Dermis blood vessel endothelial cell (primary cell): ENCODE data around the gene SLC5A11. TPM values are rescaled to one million over a fixed set of nuclear protein-coding genes. Genes with fewer than 3 reads are reported as not detected.

Experiments
- DNase-seq: peaks from one replicate; pipeline ENCODE4 v3.0.0; 2010
- total RNA-seq: library from RNA; depleted of rRNA; stranded (reverse); fragments of >200 nt; gene quantifications from 2 replicates; pipeline ENCODE4 v1.2.3, GENCODE V29; 2014

SLC5A11 gene
- total RNA-seq, 1 donor from 2014 or later, result 0.17 TPM

DNA sequence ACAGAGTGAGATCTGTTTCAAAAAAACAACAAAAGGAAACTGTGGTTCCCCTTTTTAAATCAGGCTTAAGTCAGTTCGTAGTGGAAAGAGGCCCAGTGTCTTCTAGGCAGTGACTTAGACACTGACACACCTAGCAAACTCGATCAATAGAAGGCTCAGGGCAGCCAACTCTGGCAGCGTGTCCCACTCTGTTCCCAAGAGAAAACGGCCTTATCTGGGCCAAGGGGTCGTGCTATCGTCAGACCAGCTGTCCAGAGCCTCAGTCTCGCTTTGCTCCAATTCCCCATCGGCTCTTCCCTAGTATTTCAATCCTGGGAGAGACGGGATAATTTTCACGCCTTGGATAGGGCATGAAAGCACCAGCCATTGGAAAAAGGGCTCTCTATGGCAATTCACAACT is 72.9 kb downstream of the SLC5A11 start:
- DNase-seq, result no peak

DNA sequence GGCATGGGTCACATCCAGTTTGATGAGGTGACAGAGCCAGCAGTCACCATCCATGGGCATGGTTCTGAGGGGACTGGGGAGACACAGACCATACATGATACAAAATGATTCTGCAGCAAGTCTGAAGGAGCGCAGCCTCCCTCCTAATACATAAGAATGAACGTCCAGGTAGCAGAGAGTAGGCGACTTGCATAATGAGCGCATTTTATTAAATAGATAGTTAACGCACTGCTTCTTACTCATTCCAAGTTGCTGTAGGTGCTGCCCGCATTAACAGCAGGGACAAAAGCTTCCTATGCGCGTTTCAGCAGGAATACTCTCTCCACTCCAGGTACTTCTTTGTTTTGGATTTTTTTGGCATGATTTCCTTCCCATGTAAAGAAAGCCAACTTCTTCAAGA is 73.8 kb downstream of the SLC5A11 start:
- no peak for DNase-seq

DNA sequence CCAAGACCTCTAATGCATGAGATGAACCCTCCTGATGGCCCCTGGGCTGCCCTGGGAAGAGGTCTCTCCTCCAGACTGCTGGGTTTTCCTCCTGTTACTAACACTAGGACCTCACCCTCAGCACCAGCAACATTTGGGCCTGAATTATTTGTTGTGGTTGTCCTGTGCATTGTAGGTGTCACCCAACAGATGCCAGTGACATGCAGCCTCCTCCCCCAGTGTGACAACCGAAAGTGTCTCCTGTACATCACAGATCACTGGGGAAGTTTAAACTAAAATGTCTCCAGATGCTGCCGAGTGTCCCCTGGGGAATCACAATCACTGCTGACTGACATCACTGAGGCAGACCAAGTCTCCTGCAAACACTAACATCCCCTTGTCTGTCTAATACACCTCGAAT is 74.8 kb downstream of the SLC5A11 start:
- no peak for DNase-seq

DNA sequence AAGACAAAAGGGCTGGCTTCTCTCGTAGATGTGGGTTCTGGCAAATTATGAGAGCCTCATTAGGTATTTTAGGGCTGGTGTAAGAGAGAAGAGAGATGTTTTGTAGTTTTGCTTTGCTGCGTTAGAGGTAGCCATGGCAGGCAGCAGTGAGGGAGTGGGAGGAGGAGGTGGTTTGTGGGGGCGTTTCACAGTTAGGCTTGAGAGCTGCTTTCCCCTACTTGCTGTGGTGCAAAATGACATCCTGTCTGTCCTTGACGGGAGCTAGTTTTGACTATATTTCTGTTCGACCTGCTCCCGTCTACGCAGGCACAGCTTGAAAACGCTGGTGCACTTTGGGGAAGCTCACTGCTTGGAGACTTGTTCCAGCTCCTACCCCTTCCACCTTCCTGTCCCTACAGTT is 75.5 kb downstream of the SLC5A11 start:
- DNase-seq, result no peak

DNA sequence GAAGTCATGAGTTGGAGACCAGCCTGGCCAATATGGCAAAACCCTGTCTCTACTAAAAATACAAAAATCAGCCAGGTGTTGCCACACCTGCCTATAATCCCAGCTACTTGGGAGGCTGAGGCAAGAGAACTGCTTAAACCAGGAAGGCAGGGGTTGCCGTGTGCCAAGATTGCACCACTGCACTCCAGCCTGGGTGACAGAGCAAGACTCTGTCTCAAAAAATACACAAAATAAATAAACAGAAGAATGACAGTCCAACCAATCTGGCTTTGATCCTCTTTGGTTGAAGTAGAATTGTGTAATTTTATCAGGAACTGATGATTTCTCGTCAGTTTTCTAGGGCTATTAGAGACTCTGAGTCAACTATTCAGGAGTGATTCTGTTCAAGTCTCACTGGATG is 79.4 kb downstream of the SLC5A11 start:
- DNase-seq, result no peak

DNA sequence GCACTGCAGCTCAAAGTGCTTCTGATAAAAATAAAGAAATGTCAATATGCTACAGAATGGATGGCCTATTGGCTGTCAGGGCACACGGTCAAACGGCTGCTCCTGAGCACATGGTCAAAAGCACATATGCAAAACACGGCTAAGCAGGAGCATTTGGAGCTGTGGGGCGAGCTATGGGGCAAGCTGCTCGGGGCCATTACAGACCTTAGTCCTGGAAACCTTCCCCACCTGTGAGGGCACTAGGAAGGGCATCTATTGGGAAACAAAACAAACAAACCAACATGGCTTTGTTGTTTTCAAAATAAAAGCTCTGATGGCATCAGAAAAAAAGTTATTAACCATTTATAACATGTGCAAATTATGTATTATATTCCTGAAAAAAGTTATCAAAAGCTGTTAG is 83.6 kb downstream of the SLC5A11 start:
- no peak for DNase-seq

GRCh38 chr16:24930440-24930839 is 84.7 kb downstream of the SLC5A11 start:
- DNase-seq, result no peak

DNA sequence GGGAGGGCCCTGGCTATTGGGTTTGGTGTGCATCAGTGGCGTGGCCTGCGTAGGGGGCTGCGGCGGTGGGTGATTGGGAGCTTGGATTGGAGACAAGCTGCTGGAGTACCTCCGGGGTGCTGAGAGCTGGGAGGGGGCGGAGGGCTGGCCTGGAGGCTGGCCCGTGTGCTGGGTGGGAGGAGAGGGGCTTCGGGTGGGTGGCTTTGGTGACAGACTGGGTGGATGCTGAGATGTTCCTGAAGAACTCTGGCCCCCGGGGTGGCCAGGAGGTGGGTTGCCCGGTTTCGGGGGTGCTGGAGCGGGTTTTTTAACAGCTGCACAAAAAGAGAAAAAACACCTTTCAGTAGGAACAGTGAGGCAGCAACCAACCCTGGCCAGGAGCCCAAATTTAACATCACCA is 85.3 kb downstream of the SLC5A11 start:
- DNase-seq, result no peak

GRCh38 chr16:24935336-24935735 is 89.6 kb downstream of the SLC5A11 start:
- DNase-seq, result no peak

DNA sequence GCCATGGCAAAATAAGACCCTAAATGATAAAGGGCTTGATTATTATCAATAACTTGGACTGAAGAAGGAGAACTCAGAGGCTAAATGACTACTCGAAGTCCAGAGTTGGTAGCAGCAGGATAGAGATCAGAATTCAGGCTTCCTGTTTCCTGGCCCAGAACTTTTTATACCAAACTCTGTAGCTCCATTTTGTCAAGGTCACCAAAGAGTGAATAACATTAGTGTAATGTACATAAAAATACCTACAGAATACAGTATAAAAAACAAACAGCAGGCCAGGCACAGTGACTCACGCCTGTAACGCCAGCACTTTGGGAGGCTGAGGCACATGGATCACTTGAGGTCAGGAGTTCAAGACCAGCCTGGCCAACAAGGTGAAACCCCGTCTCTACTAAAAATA is 90.4 kb downstream of the SLC5A11 start:
- peak; percentile 62 for DNase-seq

GRCh38 chr16:24939224-24939623 is 93.5 kb downstream of the SLC5A11 start:
- no peak for DNase-seq

- no peak for DNase-seq
Observed at GRCh38 chr16:24939738-24940137, 94.0 kb downstream of the SLC5A11 start.

- DNase-seq, result no peak
Observed at GRCh38 chr16:24943471-24943870, 97.7 kb downstream of the SLC5A11 start.

DNA sequence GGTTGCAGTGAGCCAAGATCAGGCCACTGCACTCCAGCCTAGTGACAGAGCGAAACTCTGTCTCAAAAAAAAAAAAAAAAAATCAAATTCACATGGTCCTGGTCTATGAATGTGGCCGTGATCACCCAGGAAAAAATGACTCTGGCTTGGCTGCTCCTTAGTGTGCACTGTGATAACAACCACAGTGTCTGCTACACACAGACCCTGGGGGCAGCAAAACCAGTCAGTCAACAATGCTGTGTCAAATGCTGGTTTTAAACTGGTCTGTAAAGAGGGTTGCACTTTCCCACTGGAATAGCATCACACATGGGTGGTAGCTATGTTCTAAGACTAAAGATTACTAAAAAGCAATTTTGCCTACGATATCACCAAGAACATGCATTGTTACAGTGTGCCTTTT is 98.4 kb downstream of the SLC5A11 start:
- DNase-seq, result no peak

DNA sequence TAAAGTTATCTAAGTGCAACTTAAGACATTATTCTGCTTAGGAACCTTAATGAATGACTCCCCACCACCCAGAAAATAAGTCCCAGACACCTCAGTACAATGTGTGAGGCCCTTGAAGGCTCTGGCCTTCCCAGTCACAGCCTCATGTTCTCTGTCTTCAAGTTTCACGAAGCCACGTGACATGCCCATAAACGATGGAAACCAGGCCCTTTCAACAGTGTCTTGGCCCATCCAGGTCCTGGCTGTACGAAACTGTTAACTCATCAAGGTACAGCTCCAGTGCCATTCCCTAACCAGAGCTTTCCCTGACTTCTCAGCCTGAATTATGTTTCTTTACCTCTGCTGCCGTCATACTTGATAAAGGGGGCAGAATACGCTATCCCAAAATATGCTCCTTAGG is 100.4 kb downstream of the SLC5A11 start:
- DNase-seq, result no peak

DNA sequence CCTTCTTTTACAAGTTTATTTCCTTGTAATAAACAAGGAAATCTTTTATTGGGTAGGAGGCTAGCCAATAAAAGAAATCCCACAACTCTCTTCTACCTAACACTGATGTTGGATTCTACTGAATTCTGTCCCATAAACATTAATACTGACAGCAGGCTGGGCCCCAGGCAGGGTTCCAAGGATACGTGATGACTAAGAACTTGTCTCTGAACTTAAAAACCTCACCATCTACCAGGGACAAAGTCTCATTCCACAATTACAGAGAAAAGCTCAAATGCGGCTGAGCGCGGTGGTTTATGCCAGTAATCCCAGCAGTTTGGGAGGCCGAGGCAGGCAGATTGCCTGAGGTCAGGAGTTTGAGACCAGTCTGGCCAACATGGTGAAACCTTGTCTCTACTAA is 104.5 kb downstream of the SLC5A11 start:
- DNase-seq, result no peak

DNA sequence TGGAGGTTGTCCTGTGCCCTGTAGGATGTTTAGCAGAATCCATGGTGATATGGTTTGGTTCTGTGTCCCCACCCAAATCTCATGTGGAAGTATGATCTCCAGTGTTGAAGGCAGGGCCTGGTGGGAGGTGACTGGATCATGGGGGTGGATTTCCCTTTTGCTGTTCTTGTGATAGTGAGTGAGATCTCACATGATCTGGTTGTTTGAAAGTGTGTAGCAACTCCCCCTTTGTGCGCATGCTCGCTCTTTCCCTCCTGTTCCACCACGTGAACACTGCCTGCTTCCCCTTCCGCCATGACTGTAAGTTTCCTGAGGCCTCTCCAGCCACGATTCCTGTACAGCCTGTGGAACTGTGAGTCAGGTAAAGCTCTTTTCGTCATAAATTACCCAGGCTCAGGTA is 107.5 kb downstream of the SLC5A11 start:
- DNase-seq, result no peak

GRCh38 chr16:24953721-24954120 is 108.0 kb downstream of the SLC5A11 start:
- no peak for DNase-seq

DNA sequence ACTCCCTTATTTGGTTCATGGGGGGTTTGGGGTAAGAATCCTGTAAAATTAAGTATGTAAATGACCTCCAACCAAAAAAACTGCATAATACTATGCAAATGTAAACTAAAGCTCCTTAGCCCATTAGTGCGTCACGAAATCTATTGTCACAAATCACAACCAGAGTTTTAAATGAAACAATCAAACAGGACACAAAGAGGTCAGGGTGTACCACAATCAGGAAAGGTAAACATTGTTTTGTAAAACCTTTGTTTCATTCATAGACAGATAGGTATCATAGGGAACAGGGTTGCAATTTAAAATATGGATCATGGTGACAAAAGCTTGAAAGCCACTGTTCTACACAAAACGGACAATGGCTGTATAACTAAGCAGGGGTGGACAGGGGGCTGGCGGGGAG is 108.4 kb downstream of the SLC5A11 start:
- DNase-seq, result no peak

DNA sequence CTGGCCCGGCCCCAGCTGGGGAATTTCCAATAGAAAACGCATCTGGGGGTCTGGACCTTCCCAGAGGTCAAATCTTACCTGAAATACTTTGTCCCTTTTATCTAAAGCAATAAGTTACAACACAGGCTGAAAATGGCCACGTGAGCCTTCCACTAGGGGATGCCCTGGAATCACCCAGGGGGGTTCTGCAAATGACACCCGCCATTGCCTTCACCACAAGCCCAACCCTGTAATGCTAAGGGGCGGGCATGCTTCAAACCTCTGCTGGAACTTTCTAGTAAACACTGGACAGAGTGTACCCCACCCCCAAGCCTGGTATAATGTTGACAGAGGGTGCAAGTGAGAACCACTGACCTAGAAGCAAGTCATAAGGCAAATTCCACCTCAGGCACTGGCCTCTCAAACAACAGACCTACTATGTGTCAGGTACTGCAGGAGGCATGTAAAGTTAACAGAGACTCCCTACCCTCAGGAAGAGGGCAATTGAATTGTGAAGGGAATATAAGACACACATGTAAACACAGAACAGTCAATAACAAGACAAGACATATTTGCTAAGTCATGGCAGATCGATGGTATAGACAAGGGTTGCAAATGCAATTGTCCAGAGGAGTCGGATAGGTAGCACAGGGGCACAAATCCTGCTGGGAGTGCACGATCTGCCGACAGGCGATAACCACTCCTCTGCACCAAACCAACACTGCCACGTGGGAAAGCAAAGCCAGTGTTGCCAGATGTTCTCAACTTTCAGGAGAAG is 110.4 kb downstream of the SLC5A11 start:
- peak; percentile 17 for DNase-seq

GRCh38 chr16:24957887-24958286 is 112.1 kb downstream of the SLC5A11 start:
- peak; percentile 33 for DNase-seq
